NCI-H1417 (cell line): ENCODE results near the gene NDUFA12.

ENCODE experiments used
- DNase-seq, 3 experiments: peaks; one replicate each; lab custom pipeline; 2025; lab: John Stamatoyannopoulos, UW

The NDUFA12 gene

DNA sequence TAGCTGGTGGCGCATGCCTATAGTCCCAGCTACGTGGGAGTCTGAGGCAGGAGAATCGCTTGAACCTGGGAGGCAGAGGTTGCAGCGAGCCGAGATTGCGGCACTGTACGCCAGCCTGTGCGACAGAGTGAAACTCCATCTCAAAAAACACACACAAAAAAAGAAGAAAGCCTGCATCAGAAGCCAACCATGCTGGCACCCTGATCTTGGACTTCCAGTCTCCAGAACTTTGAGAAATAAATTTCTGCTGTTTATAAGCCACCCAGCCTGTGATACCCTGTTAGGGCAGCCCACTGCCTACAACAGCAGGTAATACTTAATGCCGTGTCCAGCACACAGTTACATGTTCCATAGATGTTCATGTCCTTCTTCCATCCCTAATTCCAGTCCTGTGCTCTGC, 62.7 kb downstream of the NDUFA12 start:
- DNase-seq = no peak

DNA sequence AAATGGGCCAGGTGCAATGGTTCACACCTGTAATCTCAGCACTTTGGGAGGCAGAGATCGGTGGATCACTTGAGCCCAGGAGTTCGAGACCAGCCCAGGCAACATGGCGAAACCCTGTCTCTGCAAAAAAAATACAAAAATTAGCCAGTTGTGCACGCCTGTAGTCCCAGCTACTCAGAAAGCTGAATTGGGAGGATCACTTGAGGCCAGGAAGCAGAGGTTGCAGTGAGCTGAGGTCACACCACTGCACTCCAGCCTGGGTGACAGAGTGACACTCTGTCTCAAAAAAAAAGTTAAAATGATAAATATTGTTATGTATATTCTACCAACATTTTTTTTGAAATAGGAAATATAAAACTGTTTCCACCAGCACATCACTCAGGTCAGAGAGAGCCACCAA, 64.9 kb downstream of the NDUFA12 start:
- no peak for DNase-seq

- DNase-seq = no peak
Measured at GRCh38 chr12:94930772-94931171, 72.7 kb downstream of the NDUFA12 start.

DNA sequence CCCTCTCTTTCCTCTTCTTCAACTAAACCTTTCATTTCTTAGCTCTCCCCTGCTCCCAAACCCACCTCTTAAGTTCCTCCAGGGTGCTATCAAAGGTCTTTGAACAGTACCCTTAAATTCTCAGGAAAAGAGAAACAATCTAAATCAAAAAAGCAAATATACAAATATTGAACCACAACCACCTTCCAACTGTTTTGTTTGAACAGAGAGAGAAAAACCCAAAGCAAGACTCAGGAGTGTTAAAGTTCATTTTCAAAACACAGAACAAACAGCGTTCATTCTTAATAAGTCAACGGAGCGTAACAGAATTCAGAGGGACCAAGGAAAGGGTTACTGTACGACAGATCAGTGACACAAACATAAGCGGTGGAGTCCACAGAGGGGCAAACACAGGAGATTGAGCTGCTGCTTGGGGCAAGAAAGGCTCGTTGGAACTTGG, 73.3 kb downstream of the NDUFA12 start:
- peak in 1 of 3 experiments; percentile 32 for DNase-seq

DNA sequence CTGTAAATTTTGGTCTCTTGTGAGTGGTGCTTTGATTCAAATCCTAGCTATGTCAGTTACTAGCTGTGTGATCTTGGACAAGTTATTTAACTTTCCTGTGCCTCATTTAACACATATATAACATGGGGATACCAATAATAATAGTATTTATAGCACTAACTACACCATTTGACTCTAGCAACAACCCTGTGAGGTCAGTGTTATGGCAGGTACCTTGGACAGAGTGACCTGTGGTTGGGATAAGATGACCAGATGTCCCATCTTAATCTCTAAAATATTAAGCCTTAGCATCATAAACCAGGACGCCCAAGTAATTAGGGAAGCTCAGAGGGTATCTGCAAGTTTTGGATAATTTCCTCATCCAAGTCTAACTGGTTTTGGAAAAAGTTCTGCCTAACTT, 73.7 kb downstream of the NDUFA12 start:
- no peak for DNase-seq

GRCh38 chr12:94925729-94926128, 77.8 kb downstream of the NDUFA12 start:
- DNase-seq = no peak

GRCh38 chr12:94925206-94925605, 78.3 kb downstream of the NDUFA12 start:
- no peak for DNase-seq

DNA sequence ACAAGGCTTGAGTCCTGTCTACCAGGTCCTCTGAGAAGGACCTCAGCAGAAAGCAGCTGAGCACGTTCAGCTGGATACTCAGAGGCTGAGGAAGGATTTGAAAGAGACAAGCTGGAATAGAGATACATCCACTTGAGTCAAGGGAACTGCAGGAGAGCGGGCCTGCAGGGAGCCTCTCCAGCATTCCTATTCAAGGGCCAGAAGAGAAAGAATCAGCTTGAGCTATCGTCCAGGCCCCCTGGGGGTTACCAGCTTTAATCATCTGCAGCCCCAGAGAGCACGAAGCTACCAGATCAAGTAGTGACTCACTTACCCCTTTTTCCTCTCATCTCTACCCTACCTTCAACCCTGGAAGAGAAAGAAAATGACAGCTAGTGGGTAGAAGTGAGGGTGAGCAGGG, 80.9 kb downstream of the NDUFA12 start:
- DNase-seq = peak in 1 of 3 experiments; percentile 8
